ENCODE results near the gene ARHGAP32. TPM values are rescaled to one million over a fixed set of nuclear protein-coding genes. Genes with fewer than 3 reads are reported as not detected.
"Not testable (repeated sequence)": the region's sequence is repeated elsewhere in the genome, so short reads cannot be mapped to it uniquely, and the experiment has no call there.

ARHGAP32 gene
- total RNA-seq, 1 experiment from 2014 or later = 0.84 TPM

- DNase-seq (ENCODE audit: low read depth) = no peak
- in situ Hi-C loops (cut with HindIII; ENCODE audit: low pct_unique_long_range_greater_than_20kb, low sequenced_read_pairs) = no loop called here
Observed at GRCh38 chr11:129209891-129210830, 18.0 kb upstream of the ARHGAP32 start.

GRCh38 chr11:129208863-129209262, 16.7 kb upstream of the ARHGAP32 start:
- no peak for DNase-seq (ENCODE audit: low read depth)
- in situ Hi-C loops (cut with HindIII; ENCODE audit: low pct_unique_long_range_greater_than_20kb, low sequenced_read_pairs) = no loop called here

DNA sequence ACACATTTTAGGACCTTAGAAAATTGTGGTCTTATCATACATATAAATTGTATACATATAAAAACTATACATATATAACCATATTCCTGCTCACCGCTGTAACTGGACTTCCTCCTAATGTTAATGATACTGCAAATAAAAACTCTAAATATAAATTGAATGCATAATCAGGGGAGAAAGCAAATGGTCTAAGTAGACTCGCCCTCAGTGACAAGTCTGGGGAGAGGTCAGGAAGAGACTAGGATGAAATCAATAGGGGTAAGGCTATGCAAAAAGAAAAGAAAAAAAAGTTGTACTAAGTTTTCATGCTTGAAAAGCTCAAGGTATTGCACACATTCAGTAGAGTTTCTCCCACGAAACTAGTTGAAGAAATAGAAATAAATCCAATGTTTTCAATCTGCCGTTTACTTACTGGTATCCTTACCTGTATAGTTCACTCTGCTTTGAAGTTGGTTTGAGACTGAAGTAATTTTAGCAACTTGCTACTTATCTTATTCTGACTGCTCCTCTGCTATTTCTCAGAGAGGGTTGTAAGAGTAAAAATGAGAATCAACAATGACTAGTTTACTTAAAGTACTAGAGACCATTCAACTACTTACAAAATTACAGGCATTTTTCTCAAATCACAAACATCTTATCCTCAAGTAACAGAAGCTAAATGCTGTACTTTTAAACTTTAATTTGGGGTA, 12.2 kb upstream of the ARHGAP32 start:
- in situ Hi-C loops (cut with HindIII; ENCODE audit: low pct_unique_long_range_greater_than_20kb, low sequenced_read_pairs) = no loop called here
- no peak for DNase-seq (ENCODE audit: low read depth)

- in situ Hi-C loops (cut with HindIII; ENCODE audit: low pct_unique_long_range_greater_than_20kb, low sequenced_read_pairs) = no loop called here
- no peak for DNase-seq (ENCODE audit: low read depth)
Observed at GRCh38 chr11:129202646-129203045, 10.5 kb upstream of the ARHGAP32 start.

DNA sequence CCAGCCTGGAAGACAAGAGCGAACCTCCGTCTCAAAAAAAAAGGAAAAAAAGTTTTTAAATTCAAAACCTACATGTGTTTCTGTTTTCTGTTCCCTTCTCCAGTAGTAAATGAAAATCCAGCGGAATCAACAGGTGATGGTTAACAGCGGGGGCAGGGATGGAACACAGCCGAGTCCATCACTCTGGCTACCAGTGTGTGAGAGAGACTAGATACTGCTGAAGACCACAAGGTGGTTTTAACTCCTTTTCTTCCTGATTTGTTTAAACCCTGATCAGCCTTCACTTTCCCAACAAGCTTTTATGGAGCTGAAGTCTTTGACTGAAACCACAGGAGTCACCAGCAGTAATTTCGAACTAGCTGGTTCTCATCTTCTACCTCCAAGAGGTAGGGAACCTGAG, 3.6 kb upstream of the ARHGAP32 start:
- in situ Hi-C loops (cut with HindIII; ENCODE audit: low pct_unique_long_range_greater_than_20kb, low sequenced_read_pairs) = no loop called here
- DNase-seq (ENCODE audit: low read depth) = no peak

DNA sequence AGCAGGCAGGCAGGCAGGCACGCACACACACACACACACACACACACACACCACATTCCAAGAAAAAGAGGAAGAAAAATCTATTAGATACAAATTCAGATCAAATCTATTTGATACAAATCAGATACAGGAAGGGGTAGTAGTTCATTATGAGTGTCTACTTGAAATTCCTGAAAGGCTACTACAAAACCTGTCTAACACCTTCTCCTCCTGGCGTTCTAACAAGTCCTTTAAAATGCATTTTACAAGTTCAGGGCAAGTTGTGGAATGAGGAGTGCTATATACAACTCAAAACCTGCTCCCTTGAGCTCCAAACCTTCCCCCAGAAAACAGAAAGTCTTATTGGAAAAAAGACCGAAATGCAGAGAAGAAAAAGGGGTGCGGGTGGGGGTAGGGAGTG, 476 bp downstream of the ARHGAP32 start:
- DNase-seq (ENCODE audit: low read depth) = no peak
- in situ Hi-C loops (cut with HindIII; ENCODE audit: low pct_unique_long_range_greater_than_20kb, low sequenced_read_pairs) = no loop called here

GRCh38 chr11:129190087-129190486, 2.0 kb downstream of the ARHGAP32 start:
- in situ Hi-C loops (cut with HindIII; ENCODE audit: low pct_unique_long_range_greater_than_20kb, low sequenced_read_pairs) = no loop called here

GRCh38 chr11:129189646-129190045, 2.5 kb downstream of the ARHGAP32 start:
- in situ Hi-C loops (cut with HindIII; ENCODE audit: low pct_unique_long_range_greater_than_20kb, low sequenced_read_pairs) = no loop called here
- DNase-seq (ENCODE audit: low read depth) = no peak

More at GRCh38 chr11:129190087-129190486, 2.0 kb downstream of the ARHGAP32 start:
- no peak for DNase-seq (ENCODE audit: low read depth)

- DNase-seq (ENCODE audit: low read depth); in situ Hi-C loops (cut with HindIII; ENCODE audit: low pct_unique_long_range_greater_than_20kb, low sequenced_read_pairs): not testable (repeated sequence)
Observed at GRCh38 chr11:129185082-129185481, 7.0 kb downstream of the ARHGAP32 start.

DNA sequence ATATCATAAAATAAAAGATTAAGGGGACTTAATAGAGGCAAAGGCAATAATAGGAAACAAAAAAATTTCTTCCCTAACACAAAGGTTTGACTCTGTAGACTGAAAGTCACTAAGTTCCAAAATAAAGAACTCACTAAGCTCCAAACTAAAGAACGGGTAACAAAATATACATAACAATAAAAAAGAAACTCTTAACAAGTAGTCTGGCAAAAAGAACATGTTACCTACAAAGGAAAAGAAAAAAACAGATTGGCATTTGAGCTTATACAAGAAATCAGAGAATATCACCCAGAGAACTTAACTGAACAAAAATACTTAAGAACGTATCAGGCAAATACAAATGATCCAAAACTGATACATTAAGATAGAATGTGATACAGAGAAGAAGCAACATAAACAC, 7.5 kb downstream of the ARHGAP32 start:
- no peak for DNase-seq (ENCODE audit: low read depth)
- in situ Hi-C loops (cut with HindIII; ENCODE audit: low pct_unique_long_range_greater_than_20kb, low sequenced_read_pairs) = no loop called here

DNA sequence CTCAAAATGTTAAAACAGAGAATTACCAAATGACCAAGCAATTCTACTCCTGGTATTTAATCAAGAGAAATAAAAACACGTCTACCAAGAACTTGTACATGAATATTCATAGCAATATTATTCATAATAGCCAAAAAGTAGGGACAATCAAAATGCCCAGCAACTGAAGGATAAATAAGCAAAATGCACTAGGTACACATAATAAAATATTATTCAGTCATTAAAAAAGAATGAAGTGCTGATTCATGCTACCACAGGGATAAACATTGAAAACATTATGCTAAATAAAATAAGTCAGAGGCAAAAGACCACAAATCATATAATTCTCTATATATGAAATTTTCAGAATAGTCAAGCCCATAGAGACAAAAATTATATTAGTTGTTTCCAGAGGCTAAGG, 24.8 kb downstream of the ARHGAP32 start:
- DNase-seq (ENCODE audit: low read depth) = no peak
- in situ Hi-C loops (cut with HindIII; ENCODE audit: low pct_unique_long_range_greater_than_20kb, low sequenced_read_pairs) = no loop called here

- DNase-seq (ENCODE audit: low read depth) = no peak
- in situ Hi-C loops (cut with HindIII; ENCODE audit: low pct_unique_long_range_greater_than_20kb, low sequenced_read_pairs) = no loop called here
Observed at GRCh38 chr11:129163714-129164164, 28.4 kb downstream of the ARHGAP32 start.

GRCh38 chr11:129157080-129157479, 35.0 kb downstream of the ARHGAP32 start:
- DNase-seq (ENCODE audit: low read depth); in situ Hi-C loops (cut with HindIII; ENCODE audit: low pct_unique_long_range_greater_than_20kb, low sequenced_read_pairs): not testable (repeated sequence)

DNA sequence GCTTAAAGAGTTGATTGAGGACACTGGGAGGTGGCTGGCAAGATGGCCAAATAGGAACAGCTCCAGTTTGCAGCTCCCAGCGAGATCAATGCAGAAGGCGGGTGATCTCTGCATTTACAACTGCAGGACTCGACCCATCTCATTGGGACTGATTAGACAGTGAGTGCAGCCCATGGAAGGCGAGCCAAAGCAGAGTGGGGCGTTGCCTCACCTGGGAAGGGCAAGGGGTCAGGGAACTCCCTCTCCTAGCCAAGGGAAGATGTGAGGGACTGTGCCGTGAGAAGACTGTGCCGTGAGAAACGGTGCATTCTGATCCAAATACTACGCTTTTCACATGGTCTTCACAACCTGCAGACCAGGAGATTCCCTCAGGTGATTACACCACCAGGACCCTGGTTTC, 36.4 kb downstream of the ARHGAP32 start:
- DNase-seq (ENCODE audit: low read depth) = no peak
- in situ Hi-C loops (cut with HindIII; ENCODE audit: low pct_unique_long_range_greater_than_20kb, low sequenced_read_pairs) = no loop called here

DNA sequence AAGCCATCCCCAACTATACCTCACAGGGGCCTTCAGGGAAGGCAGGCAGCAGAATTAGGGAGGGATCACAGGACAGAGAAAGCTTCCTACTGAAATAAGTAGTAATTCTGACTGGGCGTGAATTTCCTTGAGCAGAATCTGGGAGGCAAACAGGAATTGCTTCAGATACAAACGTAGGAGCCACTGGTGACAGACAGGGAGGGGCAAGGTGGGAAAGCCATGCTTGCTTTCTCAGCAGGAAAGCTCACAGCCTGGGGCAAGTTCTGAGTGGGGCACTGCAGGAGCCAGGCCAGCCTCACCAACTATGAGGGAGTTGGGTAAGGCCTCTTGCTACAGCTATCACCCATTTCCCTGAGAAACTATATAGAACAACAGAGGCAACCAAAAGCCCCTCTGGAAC, 43.6 kb downstream of the ARHGAP32 start:
- no peak for DNase-seq (ENCODE audit: low read depth)
- in situ Hi-C loops (cut with HindIII; ENCODE audit: low pct_unique_long_range_greater_than_20kb, low sequenced_read_pairs) = no loop called here

GRCh38 chr11:129146191-129146590, 45.9 kb downstream of the ARHGAP32 start:
- in situ Hi-C loops (cut with HindIII; ENCODE audit: low pct_unique_long_range_greater_than_20kb, low sequenced_read_pairs) = no loop called here
- DNase-seq (ENCODE audit: low read depth) = no peak

DNA sequence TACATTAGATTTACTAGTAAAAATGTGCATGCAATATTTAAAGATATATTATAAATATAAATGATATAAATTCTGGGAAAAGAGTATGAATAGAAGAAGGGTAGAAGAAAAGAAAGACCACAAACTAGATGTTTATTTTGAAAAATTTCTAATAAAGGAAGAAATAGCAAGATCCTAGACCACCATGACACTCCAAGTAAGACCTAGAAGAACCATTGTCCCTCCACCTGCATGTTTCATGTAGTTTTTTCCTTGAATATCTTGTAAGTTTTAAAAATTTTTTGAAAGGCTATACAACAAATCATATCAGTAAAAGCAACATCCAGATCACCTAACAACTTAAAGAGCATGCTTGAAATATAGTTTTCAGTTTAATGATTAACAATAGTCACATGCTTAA, 46.8 kb downstream of the ARHGAP32 start:
- in situ Hi-C loops (cut with HindIII; ENCODE audit: low pct_unique_long_range_greater_than_20kb, low sequenced_read_pairs) = no loop called here

DNA sequence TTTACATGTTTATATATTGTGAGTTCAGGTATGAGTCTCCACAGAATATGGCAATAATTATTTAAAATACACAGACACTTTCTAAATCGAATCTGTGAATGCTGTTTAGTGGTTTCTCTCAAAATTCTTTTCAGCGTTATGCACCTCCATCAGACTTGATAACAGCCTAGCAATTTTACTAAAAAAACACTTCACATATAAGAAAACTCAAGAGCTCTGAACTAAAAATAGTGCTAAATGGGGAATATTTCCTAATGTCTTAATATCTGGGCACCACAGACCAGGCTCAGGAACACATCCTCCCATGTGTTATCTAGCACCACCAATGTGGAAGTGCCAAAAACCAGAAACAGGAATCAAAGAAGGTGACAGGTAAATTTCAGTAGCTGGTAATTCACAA, 47.9 kb downstream of the ARHGAP32 start:
- no peak for DNase-seq (ENCODE audit: low read depth)
- in situ Hi-C loops (cut with HindIII; ENCODE audit: low pct_unique_long_range_greater_than_20kb, low sequenced_read_pairs) = no loop called here

More for the DNA sequence above, 46.8 kb downstream of the ARHGAP32 start:
- DNase-seq (ENCODE audit: low read depth) = peak; percentile 44

GRCh38 chr11:129143335-129143734, 48.8 kb downstream of the ARHGAP32 start:
- peak; percentile 84 for DNase-seq (ENCODE audit: low read depth)
- in situ Hi-C loops (cut with HindIII; ENCODE audit: low pct_unique_long_range_greater_than_20kb, low sequenced_read_pairs) = no loop called here

All from Caki2 (cell line).